ENCODE measurements around the gene GCLM. TPM values are rescaled to one million over a fixed set of nuclear protein-coding genes. Genes with fewer than 3 reads are reported as not detected.
"Not testable (repeated sequence)": the region's sequence is repeated elsewhere in the genome, so short reads cannot be mapped to it uniquely, and the experiment has no call there.

GCLM gene, protein sequence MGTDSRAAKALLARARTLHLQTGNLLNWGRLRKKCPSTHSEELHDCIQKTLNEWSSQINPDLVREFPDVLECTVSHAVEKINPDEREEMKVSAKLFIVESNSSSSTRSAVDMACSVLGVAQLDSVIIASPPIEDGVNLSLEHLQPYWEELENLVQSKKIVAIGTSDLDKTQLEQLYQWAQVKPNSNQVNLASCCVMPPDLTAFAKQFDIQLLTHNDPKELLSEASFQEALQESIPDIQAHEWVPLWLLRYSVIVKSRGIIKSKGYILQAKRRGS
- total RNA-seq (10 to 100 TPM; 22.0 to 26.8 TPM), polyA plus RNA-seq (10 to 100 TPM; 11.4 to 32.8 TPM)

DNA sequence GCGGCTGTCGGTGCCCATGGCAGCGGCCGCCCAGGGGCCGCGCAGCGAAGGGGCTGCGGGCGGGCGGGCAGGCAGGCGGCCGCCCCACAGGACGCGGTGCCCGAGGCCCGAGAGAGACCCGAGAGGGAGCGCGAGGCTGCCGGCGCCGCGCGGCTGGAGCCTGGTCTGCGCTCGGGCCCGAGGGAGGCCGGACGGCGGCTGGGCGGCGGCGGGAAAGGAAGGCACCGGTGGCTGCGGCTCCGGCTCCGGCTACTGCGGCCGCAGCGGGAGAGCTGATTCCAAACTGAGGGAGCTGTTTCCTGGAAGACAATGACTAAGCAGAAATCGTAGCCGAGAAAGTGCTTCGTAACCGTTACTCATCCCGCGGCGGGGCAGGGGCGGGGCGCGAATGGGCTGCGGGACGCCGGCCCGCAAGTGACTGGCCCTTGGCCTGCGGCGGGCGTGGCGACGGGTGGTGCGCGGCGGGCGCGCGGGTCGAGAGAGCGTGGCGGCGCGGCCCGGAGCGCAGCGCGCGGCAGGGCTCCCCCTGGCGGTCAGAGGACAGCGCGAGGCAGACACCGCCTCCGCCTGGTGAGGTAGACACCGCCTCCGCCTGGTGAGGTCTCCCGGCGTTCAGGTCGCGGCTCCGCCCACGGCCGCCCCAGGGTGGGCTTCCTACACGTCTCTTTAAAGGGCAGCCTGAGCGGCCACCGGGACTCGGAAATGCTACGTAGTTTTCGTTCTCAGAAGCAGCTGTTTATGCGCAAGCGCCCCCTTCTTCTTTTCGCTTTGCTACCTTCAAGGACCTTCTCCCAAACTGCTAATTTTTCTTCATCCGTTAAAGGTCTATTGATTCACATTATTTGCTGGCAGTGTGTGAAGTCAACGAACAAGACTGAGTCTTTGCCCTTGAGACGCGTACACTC lies at the start of gene GCLM:
TSS of gene GCLM (minus strand) at position 285 of the 905 bp plus-strand sequence. CDS start at position 18, 267 bp downstream.
- Mint-ChIP-seq H3K27me3 (peaks cover 0 to 2% of the 10 kb centered on the region in 2 donors), H3K4me3 (peak within 1 kb of the TSS; percentile 85 to 99 (median 92)), H3K27ac (peak within 1 kb of the TSS; percentile 83 to 98 (median 94)), H3K36me3 (peaks cover 0 to 4% of the 10 kb centered on the region in 2 donors), H3K9me3 (no peaks in the 10 kb centered on the region), H3K4me1 (peaks cover 30 to 40% (median 33%) of the 10 kb centered on the region in 4 donors)
- Histone ChIP-seq H3K9me3 (ENCODE audit: control insufficient read depth in 1 of 2, low read length in 2 of 2) (no peaks in the 10 kb centered on the region), H3K27me3 (ENCODE audit: insufficient read depth, low read length) (no peaks in the 10 kb centered on the region), H3K4me3 (ENCODE audit: low read length in 2 of 2) (peak within 1 kb of the TSS; percentile 53 to 67), H3K4me1 (ENCODE audit: insufficient read depth, low read length) (peaks cover 37% of the 10 kb centered on the region), H3K27ac (ENCODE audit: low read depth, low read length) (peak within 1 kb of the TSS; percentile 61), H3K36me3 (ENCODE audit: insufficient read depth, low read length) (no peaks in the 10 kb centered on the region)
- ChIA-PET CTCF (ENCODE audit: partially characterized antibody) (interaction anchor here (0.6 to 2.6 kb wide), 21 partner anchors 9 to 1038 kb away, joined by 3 to 31 read pairs (median 4); partner anchors contain the start of gene DNTTIP2), POLR2A (ENCODE audit: partially characterized antibody) (interaction anchor here (0.5 to 3.9 kb wide), 12 partner anchors 25 to 1325 kb away, joined by 3 to 78 read pairs (median 4); partner anchors contain the start of genes ABCD3, DNTTIP2, DR1 and MTF2)
- DNase-seq: peak; percentile 86 to 90 (median 88)
- intact Hi-C loops (cut with micrococcal nuclease): loop anchor here (1.0 to 10.0 kb wide), 10 partner anchors 30 to 1163 kb away; partner anchors contain the start of genes ABCD3, ALG14, CCDC18 and DNTTIP2

DNA sequence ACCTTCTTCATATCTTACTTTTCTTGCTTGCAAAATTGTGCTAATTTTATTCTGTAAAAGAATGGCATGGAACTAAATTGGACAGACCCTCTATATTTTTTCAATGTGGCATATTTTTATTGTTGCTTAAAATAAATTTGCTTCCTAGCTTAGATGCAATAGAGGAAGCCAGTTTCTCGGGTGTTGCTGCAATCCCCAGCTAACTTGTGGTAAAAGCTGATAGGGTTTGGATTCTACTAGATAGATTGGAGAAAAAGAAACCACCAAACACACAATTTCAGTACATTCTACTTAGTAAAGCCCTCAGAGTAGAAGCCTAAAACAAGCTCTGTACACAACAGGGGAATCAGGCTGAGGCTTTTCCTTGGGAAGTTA lies 49.5 kb upstream of the GCLM start:
- Mint-ChIP-seq H3K4me1 (no peaks in the 10 kb centered on the region), H3K36me3 (peaks cover 8 to 23% of the 10 kb centered on the region in 2 donors), H3K27ac (no peak overlapping the region), H3K9me3 (peaks cover 4 to 49% (median 39%) of the 10 kb centered on the region in 8 donors), H3K4me3 (no peak overlapping the region), H3K27me3 (peaks cover 0 to 4% of the 10 kb centered on the region in 2 donors)
- Histone ChIP-seq H3K27me3 (ENCODE audit: insufficient read depth, low read length) (no peaks in the 10 kb centered on the region), H3K4me3 (ENCODE audit: low read length in 2 of 2) (no peak overlapping the region), H3K9me3 (ENCODE audit: control insufficient read depth in 1 of 2, low read length in 2 of 2) (peaks cover 0 to 7% of the 10 kb centered on the region in 2 donors), H3K36me3 (ENCODE audit: insufficient read depth, low read length) (no peaks in the 10 kb centered on the region), H3K4me1 (ENCODE audit: insufficient read depth, low read length) (no peaks in the 10 kb centered on the region), H3K27ac (ENCODE audit: low read depth, low read length) (no peak overlapping the region)
- ChIA-PET POLR2A (ENCODE audit: partially characterized antibody) (no interaction called here), CTCF (ENCODE audit: partially characterized antibody) (interaction anchor here (0.7 kb wide), 1 partner anchor 505 kb away, joined by 3 read pairs; no protein-coding TSS in a partner anchor)
- no peak for DNase-seq
- intact Hi-C loops (cut with micrococcal nuclease): no loop called here

DNA sequence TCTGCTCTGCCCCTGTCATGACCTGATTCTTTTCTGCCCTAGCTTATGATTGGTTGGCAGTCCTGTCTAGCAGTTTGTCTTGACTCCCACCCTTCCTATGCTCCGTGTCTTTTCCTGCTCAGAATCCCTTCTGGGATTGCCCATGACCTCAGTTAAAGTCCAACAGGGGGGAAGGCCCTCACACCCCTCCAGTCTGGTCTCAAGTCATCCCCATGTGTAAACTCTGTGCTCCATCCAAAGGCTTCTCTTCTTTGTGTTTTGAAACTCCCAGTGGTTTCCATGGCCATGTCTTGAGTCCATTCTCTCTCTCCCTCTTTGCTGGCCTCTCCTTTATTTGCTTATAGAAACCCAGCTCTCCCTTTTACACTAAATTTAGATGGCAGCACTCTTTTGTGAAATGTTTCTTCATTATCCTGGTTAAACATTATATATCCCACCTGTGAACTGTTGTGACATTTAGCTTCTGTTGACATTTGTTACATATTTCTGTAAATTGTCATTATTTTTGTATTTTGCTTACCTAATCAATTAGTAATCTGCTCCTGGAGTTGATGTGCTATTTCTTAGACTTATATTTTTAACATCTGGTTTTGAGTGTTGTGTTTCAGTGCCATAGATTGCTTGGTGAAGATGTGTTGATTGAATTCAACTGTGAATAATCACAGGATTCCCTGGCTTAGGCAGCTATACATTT lies 48.9 kb upstream of the GCLM start:
- ChIA-PET CTCF (ENCODE audit: partially characterized antibody) (interaction anchor here (0.7 to 1.0 kb wide), 2 partner anchors 12 to 505 kb away, joined by 3 read pairs; no protein-coding TSS in a partner anchor), POLR2A (ENCODE audit: partially characterized antibody) (no interaction called here)
- Mint-ChIP-seq H3K27ac (no peak overlapping the region), H3K9me3 (peaks cover 4 to 54% (median 42%) of the 10 kb centered on the region in 8 donors), H3K4me1 (no peaks in the 10 kb centered on the region), H3K27me3 (peaks cover 0 to 4% of the 10 kb centered on the region in 2 donors), H3K36me3 (peaks cover 8 to 23% of the 10 kb centered on the region in 2 donors), H3K4me3 (no peak overlapping the region)
- Histone ChIP-seq H3K27ac (ENCODE audit: low read depth, low read length) (no peak overlapping the region), H3K4me1 (ENCODE audit: insufficient read depth, low read length) (no peaks in the 10 kb centered on the region), H3K36me3 (ENCODE audit: insufficient read depth, low read length) (no peaks in the 10 kb centered on the region), H3K9me3 (ENCODE audit: control insufficient read depth in 1 of 2, low read length in 2 of 2) (peaks cover 0 to 7% of the 10 kb centered on the region in 2 donors), H3K4me3 (ENCODE audit: low read length in 2 of 2) (no peak overlapping the region), H3K27me3 (ENCODE audit: insufficient read depth, low read length) (no peaks in the 10 kb centered on the region)
- DNase-seq: no peak
- intact Hi-C loops (cut with micrococcal nuclease): no loop called here

DNA sequence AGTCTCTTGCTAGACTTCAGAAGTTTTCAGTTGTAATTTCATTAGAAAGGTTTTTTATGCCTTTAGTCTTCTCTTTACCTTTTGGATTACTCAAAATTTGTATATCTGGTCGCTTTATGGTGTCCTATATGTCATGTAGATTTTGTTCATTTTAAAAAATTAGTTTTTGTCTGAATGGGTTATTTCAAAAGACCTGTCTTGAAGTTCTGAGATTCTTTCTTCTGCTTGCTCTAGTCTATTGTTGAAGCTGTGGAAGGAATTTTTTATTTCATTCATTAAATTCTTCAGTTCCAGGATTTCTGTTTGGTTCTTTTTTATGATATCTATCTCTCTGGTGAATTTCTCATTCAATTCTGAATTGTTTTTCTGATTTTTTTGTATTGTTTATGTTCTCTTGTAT lies 46.5 kb upstream of the GCLM start:
- no peak for DNase-seq
- H3K36me3 Mint-ChIP-seq: peaks cover 12 to 32% of the 10 kb centered on the region in 2 donors
- intact Hi-C loops (cut with micrococcal nuclease): no loop called here
- Histone ChIP-seq H3K36me3 (ENCODE audit: insufficient read depth, low read length) (no peaks in the 10 kb centered on the region), H3K27ac (ENCODE audit: low read depth, low read length) (no peak overlapping the region), H3K4me1 (ENCODE audit: insufficient read depth, low read length) (no peaks in the 10 kb centered on the region), H3K27me3 (ENCODE audit: insufficient read depth, low read length) (no peaks in the 10 kb centered on the region), H3K4me3 (ENCODE audit: low read length in 2 of 2) (no peak overlapping the region), H3K9me3 (ENCODE audit: control insufficient read depth in 1 of 2, low read length in 2 of 2) (peaks cover 0 to 7% of the 10 kb centered on the region in 2 donors)
- H3K27ac Mint-ChIP-seq: no peak overlapping the region
- H3K4me1 Mint-ChIP-seq: no peaks in the 10 kb centered on the region
- H3K27me3 Mint-ChIP-seq: peaks cover 0 to 3% of the 10 kb centered on the region in 2 donors
- POLR2A ChIA-PET (ENCODE audit: partially characterized antibody): no interaction called here
- H3K4me3 Mint-ChIP-seq: no peak overlapping the region
- CTCF ChIA-PET (ENCODE audit: partially characterized antibody): no interaction called here
- peaks cover 6 to 78% (median 64%) of the 10 kb centered on the region in 8 donors for H3K9me3 Mint-ChIP-seq

DNA sequence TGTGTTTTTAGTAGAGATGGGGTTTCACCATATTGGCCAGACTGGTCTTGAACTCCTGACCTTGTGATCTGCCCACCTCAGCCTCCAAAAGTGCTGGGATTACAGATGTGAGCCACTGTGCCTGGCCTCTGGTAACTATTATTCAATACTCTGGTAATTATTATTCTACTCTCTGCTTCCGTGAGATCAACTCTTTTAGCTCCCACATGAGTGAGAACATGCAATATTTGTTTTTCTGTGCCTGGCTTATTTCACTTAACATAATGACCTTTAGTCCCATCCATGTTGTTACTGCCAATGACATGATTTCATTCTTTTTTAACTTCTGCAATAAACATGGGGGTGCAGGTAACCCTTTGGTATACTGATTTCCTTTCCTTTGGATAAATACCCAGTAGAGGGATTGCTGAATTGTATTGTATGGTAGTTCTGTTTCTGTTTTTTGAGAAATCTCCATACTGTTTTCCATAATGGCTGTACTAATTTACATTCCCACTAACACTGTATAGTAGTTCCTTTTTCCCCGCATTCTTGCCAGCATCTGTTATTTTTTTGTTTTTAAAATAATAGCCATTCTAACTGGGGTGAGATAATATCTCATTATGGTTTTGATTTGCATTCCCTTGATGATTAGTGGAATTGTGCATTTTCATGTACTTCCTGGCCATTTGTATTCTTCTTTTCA lies 37.9 kb upstream of the GCLM start:
- H3K4me1 ChIP-seq (ENCODE audit: insufficient read depth, low read length); H3K36me3 Mint-ChIP-seq; H3K27ac Mint-ChIP-seq; DNase-seq; intact Hi-C loops (cut with micrococcal nuclease); H3K36me3 ChIP-seq (ENCODE audit: insufficient read depth, low read length); H3K9me3 ChIP-seq (ENCODE audit: control insufficient read depth in 1 of 2, low read length in 2 of 2); H3K4me3 ChIP-seq (ENCODE audit: low read length in 2 of 2); H3K27me3 ChIP-seq (ENCODE audit: insufficient read depth, low read length); CTCF ChIA-PET (ENCODE audit: partially characterized antibody); H3K4me3 Mint-ChIP-seq; H3K27me3 Mint-ChIP-seq; POLR2A ChIA-PET (ENCODE audit: partially characterized antibody); H3K27ac ChIP-seq (ENCODE audit: low read depth, low read length); H3K4me1 Mint-ChIP-seq: not testable (repeated sequence)
- H3K9me3 Mint-ChIP-seq: peaks cover 8 to 50% (median 29%) of the 10 kb centered on the region in 8 donors

DNA sequence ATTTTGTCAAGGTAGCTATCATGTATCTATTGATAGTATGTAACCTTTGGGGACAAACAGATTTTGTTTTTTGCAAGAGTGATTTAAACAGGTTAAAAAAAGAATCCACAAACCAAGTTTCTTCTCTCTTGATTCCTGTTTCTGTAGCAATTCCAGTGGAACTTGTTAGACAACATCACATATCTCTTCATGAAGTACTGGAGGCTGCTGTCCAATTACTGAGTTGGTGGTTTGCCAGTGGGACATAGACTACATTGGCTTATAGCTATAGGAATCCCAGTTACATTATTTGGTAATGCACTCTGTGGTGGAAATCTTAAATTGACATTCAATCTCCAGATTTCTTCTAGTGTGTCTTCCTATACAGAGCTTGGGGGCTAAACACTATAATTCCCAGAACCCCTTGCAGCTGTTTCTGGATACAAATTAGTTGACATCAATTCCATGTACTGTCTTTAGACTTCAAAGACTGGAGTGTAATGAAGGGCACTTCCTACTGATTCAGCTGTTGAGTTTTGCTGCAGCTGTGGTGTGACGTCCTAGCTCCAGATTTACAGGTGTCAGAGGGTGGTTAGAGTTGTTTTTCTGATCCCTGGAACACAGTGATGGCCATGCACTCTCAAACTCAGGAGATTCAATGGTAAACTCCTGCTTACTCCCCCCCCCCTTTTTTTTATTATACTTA lies 29.4 kb upstream of the GCLM start:
- intact Hi-C loops (cut with micrococcal nuclease): no loop called here
- H3K4me3 Mint-ChIP-seq: no peak overlapping the region
- POLR2A ChIA-PET (ENCODE audit: partially characterized antibody): no interaction called here
- Histone ChIP-seq H3K4me3 (ENCODE audit: low read length in 2 of 2) (no peak overlapping the region), H3K27ac (ENCODE audit: low read depth, low read length) (no peak overlapping the region), H3K36me3 (ENCODE audit: insufficient read depth, low read length) (no peaks in the 10 kb centered on the region), H3K27me3 (ENCODE audit: insufficient read depth, low read length) (no peaks in the 10 kb centered on the region), H3K9me3 (ENCODE audit: control insufficient read depth in 1 of 2, low read length in 2 of 2) (peaks cover 0 to 12% of the 10 kb centered on the region in 2 donors), H3K4me1 (ENCODE audit: insufficient read depth, low read length) (no peaks in the 10 kb centered on the region)
- H3K27me3 Mint-ChIP-seq: peaks cover 0 to 2% of the 10 kb centered on the region in 2 donors
- no peaks in the 10 kb centered on the region for H3K4me1 Mint-ChIP-seq
- no peak overlapping the region for H3K27ac Mint-ChIP-seq
- H3K9me3 Mint-ChIP-seq: peaks cover 0 to 43% (median 31%) of the 10 kb centered on the region in 8 donors
- H3K36me3 Mint-ChIP-seq: peaks cover 1 to 4% of the 10 kb centered on the region in 2 donors
- DNase-seq: no peak
- CTCF ChIA-PET (ENCODE audit: partially characterized antibody): no interaction called here

Measured in CD4-positive, alpha-beta memory T cell (primary cell).